GM12872 (cell line): ENCODE results near the gene STK32B.

Experiments used
- TF ChIP-seq, protein P1 (sequence below): IDR thresholded peaks from 3 replicates; pipeline ENCODE4 v1.5.1; 2011; ENCODE audit warnings: low read depth, mild to moderate bottlenecking, low read length, moderate library complexity; ENCODE audit not compliant: insufficient read depth

The STK32B gene

GRCh38 chr4:5474756-5475155 is 423.5 kb downstream of the STK32B start:
- TF ChIP-seq, protein P1, sequence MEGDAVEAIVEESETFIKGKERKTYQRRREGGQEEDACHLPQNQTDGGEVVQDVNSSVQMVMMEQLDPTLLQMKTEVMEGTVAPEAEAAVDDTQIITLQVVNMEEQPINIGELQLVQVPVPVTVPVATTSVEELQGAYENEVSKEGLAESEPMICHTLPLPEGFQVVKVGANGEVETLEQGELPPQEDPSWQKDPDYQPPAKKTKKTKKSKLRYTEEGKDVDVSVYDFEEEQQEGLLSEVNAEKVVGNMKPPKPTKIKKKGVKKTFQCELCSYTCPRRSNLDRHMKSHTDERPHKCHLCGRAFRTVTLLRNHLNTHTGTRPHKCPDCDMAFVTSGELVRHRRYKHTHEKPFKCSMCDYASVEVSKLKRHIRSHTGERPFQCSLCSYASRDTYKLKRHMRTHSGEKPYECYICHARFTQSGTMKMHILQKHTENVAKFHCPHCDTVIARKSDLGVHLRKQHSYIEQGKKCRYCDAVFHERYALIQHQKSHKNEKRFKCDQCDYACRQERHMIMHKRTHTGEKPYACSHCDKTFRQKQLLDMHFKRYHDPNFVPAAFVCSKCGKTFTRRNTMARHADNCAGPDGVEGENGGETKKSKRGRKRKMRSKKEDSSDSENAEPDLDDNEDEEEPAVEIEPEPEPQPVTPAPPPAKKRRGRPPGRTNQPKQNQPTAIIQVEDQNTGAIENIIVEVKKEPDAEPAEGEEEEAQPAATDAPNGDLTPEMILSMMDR = no peak

DNA sequence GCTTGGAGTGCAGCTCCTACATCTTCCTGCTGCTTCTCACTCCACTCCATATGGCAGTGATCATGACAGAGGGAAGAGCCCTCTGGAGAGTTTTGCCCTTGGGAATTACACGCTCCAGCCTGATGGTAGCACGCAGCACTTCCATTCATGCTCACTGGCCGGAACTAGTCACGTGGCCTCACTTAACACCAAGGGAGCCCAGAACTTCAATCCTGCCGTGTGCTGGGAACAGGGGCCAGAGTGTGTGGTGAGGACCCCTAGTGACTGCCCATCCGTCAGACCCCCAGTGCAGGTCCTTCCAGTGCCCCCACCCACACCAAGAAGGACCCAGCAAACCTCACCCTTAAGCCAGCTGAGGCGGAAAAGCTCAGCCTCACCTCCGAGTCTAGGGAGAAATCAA is 426.3 kb downstream of the STK32B start:
- TF ChIP-seq, protein P1 = no peak

GRCh38 chr4:5478169-5478568 is 426.9 kb downstream of the STK32B start:
- TF ChIP-seq, protein P1 = no peak

GRCh38 chr4:5478697-5479096 is 427.4 kb downstream of the STK32B start:
- TF ChIP-seq, protein P1 = no peak

DNA sequence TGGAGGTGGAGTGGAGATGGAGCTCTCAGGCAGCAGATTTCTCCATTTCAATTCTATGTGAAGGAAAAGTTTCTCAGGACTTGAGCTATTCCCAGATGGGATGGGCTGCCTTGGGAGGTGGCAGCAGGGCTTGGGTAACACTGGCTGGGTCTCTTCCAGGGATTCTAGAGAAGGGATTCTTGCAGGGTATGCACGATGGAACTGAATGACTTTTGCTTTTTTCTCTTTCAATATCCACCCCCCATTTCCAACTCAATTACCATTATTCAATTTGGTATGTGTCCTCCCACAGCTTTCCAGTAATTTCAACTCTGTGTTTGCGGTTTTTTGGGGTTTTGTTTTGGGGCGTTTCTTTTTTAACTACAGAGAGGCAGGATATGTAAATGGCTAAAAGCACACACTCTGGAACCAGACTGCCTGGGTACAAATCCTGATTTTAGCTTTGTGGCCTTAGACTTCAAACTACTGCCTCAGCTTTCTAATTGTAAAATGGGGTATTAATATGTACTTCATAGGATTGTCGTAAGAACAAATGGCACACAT is 428.3 kb downstream of the STK32B start:
- TF ChIP-seq, protein P1 = no peak

DNA sequence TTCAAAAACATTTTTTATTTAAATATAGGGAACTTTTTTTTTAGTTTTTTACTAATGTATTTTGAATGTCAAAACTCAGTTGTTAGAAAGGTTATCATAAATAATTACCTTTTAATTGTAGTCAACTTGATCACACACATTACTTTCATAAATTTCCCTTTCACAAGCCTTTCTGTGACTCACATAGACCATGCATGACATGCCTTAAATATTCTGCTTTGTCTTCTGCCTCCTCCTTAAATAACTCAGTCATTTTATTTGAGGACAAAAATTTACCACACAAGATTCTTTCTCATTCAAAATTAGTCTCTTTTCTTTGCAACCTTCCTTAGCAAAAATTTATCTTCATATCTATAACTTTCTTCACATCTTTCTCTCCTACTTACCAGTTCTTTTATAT is 437.1 kb downstream of the STK32B start:
- TF ChIP-seq, protein P1 = no peak

DNA sequence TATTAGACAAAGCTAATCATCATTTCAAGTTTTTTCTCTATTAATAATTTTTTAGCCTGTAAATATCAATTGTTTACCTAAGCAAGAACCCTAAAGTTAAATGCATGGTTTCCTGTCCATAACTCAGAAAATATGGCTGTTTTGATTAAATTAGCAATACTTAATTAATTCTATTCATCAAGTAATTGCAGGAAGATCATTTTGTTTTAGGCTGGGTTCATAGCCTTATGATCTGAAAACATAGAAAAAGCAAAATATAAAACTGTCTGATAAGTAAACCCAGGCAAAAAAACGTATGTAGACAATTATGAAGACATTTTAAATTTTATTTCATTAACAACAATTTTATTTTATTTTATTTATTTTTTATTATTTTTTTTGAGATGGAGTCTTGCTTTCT is 438.0 kb downstream of the STK32B start:
- TF ChIP-seq, protein P1 = no peak
